GM18951 (cell line): ENCODE results near the gene TSPAN18.

Experiments
- POLR2A ChIP-seq: IDR thresholded peaks from 4 replicates; pipeline ENCODE4 v1.6.1; 2011; ENCODE audit warnings: mild to moderate bottlenecking; ENCODE audit not compliant: insufficient read length, insufficient read depth; ENCODE audit errors: extremely low read depth
- in situ Hi-C: fragments of 300-500 bp; cut with MboI; formaldehyde crosslinking; loops from one replicate; pipeline ENCODE4 v1.12.0; 2022; ENCODE audit warnings: low sequenced_read_pairs, mixed read lengths, inconsistent platforms; ENCODE audit not compliant: unreplicated experiment

Gene TSPAN18

DNA sequence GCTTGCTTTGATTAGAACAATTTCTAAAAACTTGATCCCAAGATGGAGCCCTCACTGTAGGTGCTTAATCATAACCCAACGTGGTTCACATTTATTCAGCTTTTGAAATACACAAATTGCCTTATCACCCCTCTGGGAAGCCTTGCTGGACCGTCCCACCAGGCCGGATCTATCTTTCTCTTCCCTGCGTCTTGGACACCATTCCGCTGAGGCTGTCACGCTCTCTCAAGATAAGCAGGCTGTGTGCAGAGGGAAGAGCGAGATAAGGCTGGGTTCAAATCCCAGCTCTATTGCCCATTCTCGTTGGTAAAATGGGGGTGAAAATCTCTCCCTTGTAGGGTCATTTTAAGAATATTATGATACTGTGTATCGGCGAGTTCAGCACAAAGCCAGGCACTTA lies 244.4 kb downstream of the TSPAN18 start:
- TF ChIP-seq POLR2A: no peak
- in situ Hi-C loops: no loop called here

- TF ChIP-seq POLR2A: no peak
- in situ Hi-C loops: no loop called here
These were observed 246.1 kb downstream of the TSPAN18 start for GRCh38 chr11:44972746-44973435.

GRCh38 chr11:44973632-44974401 lies 247.1 kb downstream of the TSPAN18 start:
- TF ChIP-seq POLR2A: no peak
- in situ Hi-C loops: no loop called here

- no peak for TF ChIP-seq POLR2A
- in situ Hi-C loops: no loop called here
These were observed 247.7 kb downstream of the TSPAN18 start for GRCh38 chr11:44974402-44975000.

DNA sequence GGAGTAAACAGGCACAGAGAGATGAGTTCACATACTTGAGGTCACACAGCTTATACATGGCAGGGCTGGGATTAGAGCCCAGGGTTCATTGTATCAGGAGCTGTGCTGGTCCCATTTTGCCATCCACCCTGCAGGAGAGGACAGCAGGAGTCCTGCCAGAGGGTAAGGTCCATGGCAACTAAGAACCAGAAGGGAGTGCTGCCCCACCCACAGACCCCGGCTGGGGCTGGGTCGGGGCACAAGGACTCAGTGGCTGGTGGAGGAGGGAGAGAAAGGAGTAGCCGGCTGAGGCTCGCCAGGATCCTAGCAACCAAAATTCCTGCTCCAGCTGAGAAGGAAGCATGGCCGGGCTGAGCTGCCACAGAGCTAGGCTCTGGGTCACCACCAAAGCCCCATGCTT lies 249.8 kb downstream of the TSPAN18 start:
- no peak for TF ChIP-seq POLR2A
- in situ Hi-C loops: no loop called here

- TF ChIP-seq POLR2A: no peak
- in situ Hi-C loops: no loop called here
These were observed 250.8 kb downstream of the TSPAN18 start for GRCh38 chr11:44977493-44977984.

GRCh38 chr11:44978274-44978960 lies 251.7 kb downstream of the TSPAN18 start:
- in situ Hi-C loops: no loop called here
- no peak for TF ChIP-seq POLR2A

DNA sequence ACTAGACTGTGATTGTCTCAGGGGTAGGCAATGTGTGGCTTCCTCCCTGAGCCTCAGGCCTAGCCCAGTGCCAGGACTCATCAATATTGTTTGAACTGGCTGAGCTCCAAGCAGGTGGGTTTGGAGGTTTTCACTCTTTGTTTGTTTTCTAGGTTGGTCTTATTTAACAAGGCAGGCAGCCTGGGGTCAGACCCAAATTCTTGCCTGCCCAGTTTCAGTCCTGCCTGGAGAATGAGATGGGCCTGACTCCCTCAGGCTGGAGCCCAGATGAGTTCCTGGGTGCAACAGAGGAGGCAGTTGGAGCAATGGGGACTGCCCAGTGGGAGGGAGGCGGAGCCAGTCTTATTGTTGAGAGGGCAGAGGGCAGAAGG lies 252.2 kb downstream of the TSPAN18 start:
- in situ Hi-C loops: no loop called here
- TF ChIP-seq POLR2A: no peak

DNA sequence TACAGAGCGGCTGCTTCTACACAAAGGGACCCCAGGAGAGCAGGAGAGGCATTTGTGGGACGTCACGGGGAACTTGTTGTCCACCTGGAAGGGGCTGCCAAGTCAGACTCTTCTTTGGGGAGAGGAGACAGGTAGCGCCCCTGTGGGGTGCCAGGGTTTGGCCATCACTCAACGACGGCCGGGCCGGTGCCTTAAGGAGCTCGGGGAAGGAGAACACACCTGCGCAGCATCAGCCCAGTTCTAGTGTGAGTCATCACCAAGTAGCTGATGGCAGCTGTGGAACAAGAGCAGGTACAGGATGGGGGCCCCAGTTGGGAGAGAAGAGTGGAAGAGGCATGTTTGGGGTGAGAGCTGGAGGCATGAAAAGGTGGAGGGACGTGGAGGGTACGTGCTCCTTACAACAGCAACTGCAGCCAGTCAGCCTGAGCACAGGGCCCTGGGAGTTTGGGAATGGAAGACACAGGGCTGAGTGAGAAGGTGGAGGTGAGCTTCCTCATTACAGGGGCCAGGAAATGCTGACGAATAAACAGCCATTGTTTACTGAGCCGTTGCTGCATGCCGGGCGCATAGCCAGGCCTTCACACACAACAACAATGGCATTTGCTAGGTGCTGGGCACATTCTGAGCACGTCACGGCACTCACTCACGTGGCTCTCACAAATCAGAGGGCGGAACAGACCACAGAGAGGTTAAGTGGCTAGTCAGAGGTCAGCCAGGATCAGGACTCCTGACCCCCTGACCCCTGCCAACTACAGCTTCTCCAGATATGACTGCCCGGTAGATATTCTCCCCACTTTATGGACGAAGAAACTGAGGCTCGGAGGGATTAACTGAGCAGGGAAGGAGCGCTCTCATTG lies 253.0 kb downstream of the TSPAN18 start:
- in situ Hi-C loops: no loop called here
- no peak for TF ChIP-seq POLR2A

DNA sequence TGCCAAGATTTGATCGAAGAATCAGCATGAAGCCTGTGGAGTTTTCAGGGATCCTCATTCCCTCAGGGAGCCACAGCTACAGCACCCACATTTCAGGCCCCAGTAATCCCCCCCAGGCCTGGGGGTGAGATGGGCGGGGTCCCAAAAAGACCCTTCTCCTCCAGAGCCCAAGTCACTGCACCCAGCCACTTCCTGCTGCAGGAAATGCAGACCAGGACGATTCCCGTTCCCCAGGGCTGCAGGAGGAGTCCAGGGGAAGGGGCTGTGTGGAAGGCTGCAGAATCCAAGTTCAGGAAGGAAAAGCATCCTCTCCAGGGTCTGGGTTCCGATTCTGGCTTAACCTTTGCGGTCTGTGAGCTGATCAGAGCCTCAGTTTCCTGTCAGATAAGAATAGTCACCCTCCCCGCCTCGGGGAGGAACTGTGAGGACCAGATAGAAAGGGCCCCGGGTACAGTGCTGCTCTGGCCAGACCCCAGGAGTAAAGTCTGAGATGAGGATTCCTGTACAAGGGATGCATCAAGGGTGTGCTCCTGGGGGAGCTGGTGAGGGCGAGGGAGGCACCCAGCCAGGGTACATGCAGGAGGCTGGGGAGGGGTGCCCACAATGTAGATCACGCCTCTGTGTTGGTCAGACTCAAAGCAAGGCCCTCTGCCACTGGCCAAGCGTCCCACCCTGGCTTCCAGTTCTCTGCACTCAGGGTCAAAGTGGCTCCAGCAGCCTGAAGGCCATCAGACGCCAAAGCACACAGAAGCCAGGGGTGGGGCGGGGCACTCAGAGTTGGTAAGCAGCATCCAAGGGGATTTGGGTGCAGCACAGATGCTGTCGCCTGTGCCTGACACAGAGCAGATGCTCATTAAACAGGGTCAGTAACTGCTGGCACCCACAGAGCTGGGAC lies 254.0 kb downstream of the TSPAN18 start:
- in situ Hi-C loops: no loop called here
- no peak for TF ChIP-seq POLR2A
